HCT116 (cell line): ENCODE results near the gene KIAA1755.

Experiments used
- CEBPB ChIP-seq: IDR thresholded peaks from 2 replicates; pipeline ENCODE4 v1.6.1; 2012; ENCODE audit warnings: low read depth
- JUND ChIP-seq: IDR thresholded peaks from 2 replicates; pipeline ENCODE4 v1.6.1; 2012

- TF ChIP-seq JUND (no peak), CEBPB (no peak)
Measured at GRCh38 chr20:38191654-38192053, 68.9 kb downstream of the KIAA1755 start.
